ENCODE data around the gene SPIC. TPM values are rescaled to one million over a fixed set of nuclear protein-coding genes. Genes with fewer than 3 reads are reported as not detected.

The SPIC gene
- polyA plus RNA-seq (2013, experiment 1 of 2) = not detected
- polyA plus RNA-seq (2013, experiment 2 of 2) = not detected

DNA sequence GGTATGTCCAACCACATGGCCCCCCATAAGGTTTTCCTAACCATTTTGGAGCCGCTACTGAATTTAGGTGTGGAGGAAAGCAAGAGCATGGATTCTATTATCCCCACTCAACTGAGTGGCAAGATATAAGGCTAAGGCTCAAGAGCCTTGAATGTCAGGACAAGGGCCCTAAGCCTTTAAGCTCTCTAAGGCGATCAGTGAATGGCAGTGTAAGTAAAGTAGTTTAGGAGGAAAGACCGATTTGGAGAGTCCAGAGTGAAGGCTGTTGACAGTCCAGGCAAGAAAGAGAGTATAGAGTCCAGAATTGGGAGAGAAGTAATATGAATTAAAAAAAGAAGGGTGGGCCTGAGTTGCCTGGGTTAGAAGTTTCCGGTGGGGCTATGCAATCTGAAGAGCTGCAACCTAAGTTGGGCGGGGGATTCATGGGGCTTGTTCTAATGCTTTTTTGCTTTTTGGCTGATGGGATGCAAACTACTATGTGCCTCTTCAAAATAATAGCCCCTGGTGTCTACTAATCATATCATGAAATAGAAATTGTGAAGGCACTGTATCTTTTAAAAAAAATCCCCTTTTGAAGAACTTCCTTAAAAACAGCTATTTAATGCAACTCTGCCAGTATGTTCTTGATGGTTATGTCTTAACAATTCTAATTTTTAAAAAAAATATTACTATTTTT, at the start of gene SPIC:
Gene SPIC, plus strand, starts transcription at position 626 of the 676 bp plus-strand sequence. CDS start 1,569 bp downstream, outside the sequence.
- Histone ChIP-seq H3K9ac (ENCODE audit: low read depth, low read length, poor library complexity) (no peak within 1 kb of the TSS), H2BK120ac (ENCODE audit: low read depth, low read length) (no peak within 1 kb of the TSS), H4K8ac (ENCODE audit: low read depth, low read length) (no peak within 1 kb of the TSS), H3K36me3 (replicated peaks in 1 of 2; ENCODE audit: control insufficient read depth in 2 of 2, insufficient read depth in 2 of 2, low read length in 2 of 2) (no peaks in the 10 kb centered on the region), H2BK15ac (ENCODE audit: low read length) (no peak within 1 kb of the TSS), H4K91ac (ENCODE audit: low read depth, low read length, poor library complexity) (no peak within 1 kb of the TSS), H3K79me1 (ENCODE audit: low read depth, low read length) (no peaks in the 10 kb centered on the region), H3K9me3 (replicated peaks in 1 of 2; ENCODE audit: control insufficient read depth in 2 of 2, insufficient read depth in 1 of 2, low read depth in 1 of 2, low read length in 2 of 2) (no peaks in the 10 kb centered on the region), H3K14ac (ENCODE audit: low read length) (no peak within 1 kb of the TSS), H3K27me3 (ENCODE audit: control insufficient read depth in 3 of 3, insufficient read depth in 3 of 3, low read depth in 1 of 3, low read length in 3 of 3) (no peaks in the 10 kb centered on the region), H3K4me3 (ENCODE audit: low read length in 2 of 2) (no peak within 1 kb of the TSS), H2BK5ac (ENCODE audit: low read length) (no peak within 1 kb of the TSS), H3K18ac (ENCODE audit: low read length) (no peak within 1 kb of the TSS), H2AFZ (ENCODE audit: low read length) (no peak within 1 kb of the TSS), H2AK5ac (ENCODE audit: low read depth, low read length) (no peak within 1 kb of the TSS), H3K23ac (ENCODE audit: low read depth, low read length, poor library complexity) (no peak within 1 kb of the TSS), H3K4me2 (ENCODE audit: insufficient read depth, low read length, poor library complexity, severe bottlenecking) (no peak within 1 kb of the TSS), H3K27ac (replicated peaks; ENCODE audit: low read length) (no peak within 1 kb of the TSS), H2BK12ac (ENCODE audit: low read length) (no peak within 1 kb of the TSS), H3K4ac (ENCODE audit: low read length) (no peak within 1 kb of the TSS), H3K4me1 (ENCODE audit: control insufficient read depth in 2 of 2, insufficient read depth in 1 of 2, low read depth in 1 of 2, low read length in 2 of 2) (no peaks in the 10 kb centered on the region)
- no peak for DNase-seq (ENCODE audit: low spot score)
- no CpG with 5 or more reads among the region's 5 CpGs for WGBS, 2 donors (ENCODE audit: extremely low coverage in 2 of 2, insufficient read length in 2 of 2, insufficient replicate concordance in 1 of 2)

- no peak overlapping the region for H2BK12ac ChIP-seq (ENCODE audit: low read length)
- H3K4me2 ChIP-seq (ENCODE audit: insufficient read depth, low read length, poor library complexity, severe bottlenecking) = no peak overlapping the region
- H3K36me3 ChIP-seq (replicated peaks in 1 of 2; ENCODE audit: control insufficient read depth in 2 of 2, insufficient read depth in 2 of 2, low read length in 2 of 2) = no peaks in the 10 kb centered on the region
- H3K79me1 ChIP-seq (ENCODE audit: low read depth, low read length) = no peaks in the 10 kb centered on the region
- no peak overlapping the region for H2BK15ac ChIP-seq (ENCODE audit: low read length)
- H2BK120ac ChIP-seq (ENCODE audit: low read depth, low read length) = no peak overlapping the region
- no peak overlapping the region for H3K4me3 ChIP-seq (ENCODE audit: low read length in 2 of 2)
- H2AK5ac ChIP-seq (ENCODE audit: low read depth, low read length) = no peak overlapping the region
- no peak overlapping the region for H3K14ac ChIP-seq (ENCODE audit: low read length)
- H3K18ac ChIP-seq (ENCODE audit: low read length) = no peak overlapping the region
- no peaks in the 10 kb centered on the region for H3K4me1 ChIP-seq (ENCODE audit: control insufficient read depth in 2 of 2, insufficient read depth in 1 of 2, low read depth in 1 of 2, low read length in 2 of 2)
- no peak for DNase-seq (ENCODE audit: low spot score)
- no peak overlapping the region for H2BK5ac ChIP-seq (ENCODE audit: low read length)
- H4K91ac ChIP-seq (ENCODE audit: low read depth, low read length, poor library complexity) = no peak overlapping the region
- no peak overlapping the region for H2AFZ ChIP-seq (ENCODE audit: low read length)
- H3K9ac ChIP-seq (ENCODE audit: low read depth, low read length, poor library complexity) = no peak overlapping the region
- no peaks in the 10 kb centered on the region for H3K27me3 ChIP-seq (ENCODE audit: control insufficient read depth in 3 of 3, insufficient read depth in 3 of 3, low read depth in 1 of 3, low read length in 3 of 3)
- H3K9me3 ChIP-seq (replicated peaks in 1 of 2; ENCODE audit: control insufficient read depth in 2 of 2, insufficient read depth in 1 of 2, low read depth in 1 of 2, low read length in 2 of 2) = no peaks in the 10 kb centered on the region
- no CpG with 5 or more reads among the region's 2 CpGs for WGBS, 2 donors (ENCODE audit: extremely low coverage in 2 of 2, insufficient read length in 2 of 2, insufficient replicate concordance in 1 of 2)
- H3K27ac ChIP-seq (replicated peaks; ENCODE audit: low read length) = no peak overlapping the region
- H3K4ac ChIP-seq (ENCODE audit: low read length) = no peak overlapping the region
- H3K23ac ChIP-seq (ENCODE audit: low read depth, low read length, poor library complexity) = no peak overlapping the region
- no peak overlapping the region for H4K8ac ChIP-seq (ENCODE audit: low read depth, low read length)
These were observed 44.7 kb upstream of the SPIC start for GRCh38 chr12:101430456-101430855.

DNA sequence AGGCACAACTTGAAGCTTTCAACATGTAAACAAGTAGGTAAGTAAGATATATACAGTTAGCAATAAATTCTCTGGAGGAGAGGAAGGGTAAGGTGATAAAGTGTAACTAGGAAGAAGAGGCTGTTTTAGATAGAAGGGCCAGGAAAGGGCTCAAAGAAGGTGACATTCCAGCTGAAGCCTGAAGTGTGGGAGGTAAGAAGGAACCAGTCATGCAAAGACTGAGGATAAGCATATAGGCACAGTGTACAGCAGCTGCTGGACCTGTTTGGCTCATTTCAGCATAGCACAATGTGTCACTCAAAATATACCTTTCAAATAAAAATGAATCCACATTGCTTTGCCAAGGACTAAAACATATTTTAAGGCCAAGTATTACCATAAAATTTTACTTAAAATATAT, 39.0 kb upstream of the SPIC start:
- no peaks in the 10 kb centered on the region for H3K27me3 ChIP-seq (ENCODE audit: control insufficient read depth in 3 of 3, insufficient read depth in 3 of 3, low read depth in 1 of 3, low read length in 3 of 3)
- H2AFZ ChIP-seq (ENCODE audit: low read length) = no peak overlapping the region
- H2AK5ac ChIP-seq (ENCODE audit: low read depth, low read length) = no peak overlapping the region
- no peaks in the 10 kb centered on the region for H3K79me1 ChIP-seq (ENCODE audit: low read depth, low read length)
- DNase-seq (ENCODE audit: low spot score) = no peak
- no peaks in the 10 kb centered on the region for H3K9me3 ChIP-seq (replicated peaks in 1 of 2; ENCODE audit: control insufficient read depth in 2 of 2, insufficient read depth in 1 of 2, low read depth in 1 of 2, low read length in 2 of 2)
- no peaks in the 10 kb centered on the region for H3K36me3 ChIP-seq (replicated peaks in 1 of 2; ENCODE audit: control insufficient read depth in 2 of 2, insufficient read depth in 2 of 2, low read length in 2 of 2)
- H4K8ac ChIP-seq (ENCODE audit: low read depth, low read length) = no peak overlapping the region
- H3K23ac ChIP-seq (ENCODE audit: low read depth, low read length, poor library complexity) = no peak overlapping the region
- no peak overlapping the region for H4K91ac ChIP-seq (ENCODE audit: low read depth, low read length, poor library complexity)
- no peak overlapping the region for H2BK120ac ChIP-seq (ENCODE audit: low read depth, low read length)
- no peak overlapping the region for H3K4me3 ChIP-seq (ENCODE audit: low read length in 2 of 2)
- no peak overlapping the region for H3K4ac ChIP-seq (ENCODE audit: low read length)
- no peak overlapping the region for H2BK12ac ChIP-seq (ENCODE audit: low read length)
- H2BK5ac ChIP-seq (ENCODE audit: low read length) = no peak overlapping the region
- H3K4me1 ChIP-seq (ENCODE audit: control insufficient read depth in 2 of 2, insufficient read depth in 1 of 2, low read depth in 1 of 2, low read length in 2 of 2) = no peaks in the 10 kb centered on the region
- H3K27ac ChIP-seq (replicated peaks; ENCODE audit: low read length) = no peak overlapping the region
- H3K9ac ChIP-seq (ENCODE audit: low read depth, low read length, poor library complexity) = no peak overlapping the region
- H3K4me2 ChIP-seq (ENCODE audit: insufficient read depth, low read length, poor library complexity, severe bottlenecking) = no peak overlapping the region
- no peak overlapping the region for H2BK15ac ChIP-seq (ENCODE audit: low read length)
- H3K18ac ChIP-seq (ENCODE audit: low read length) = no peak overlapping the region
- H3K14ac ChIP-seq (ENCODE audit: low read length) = no peak overlapping the region

DNA sequence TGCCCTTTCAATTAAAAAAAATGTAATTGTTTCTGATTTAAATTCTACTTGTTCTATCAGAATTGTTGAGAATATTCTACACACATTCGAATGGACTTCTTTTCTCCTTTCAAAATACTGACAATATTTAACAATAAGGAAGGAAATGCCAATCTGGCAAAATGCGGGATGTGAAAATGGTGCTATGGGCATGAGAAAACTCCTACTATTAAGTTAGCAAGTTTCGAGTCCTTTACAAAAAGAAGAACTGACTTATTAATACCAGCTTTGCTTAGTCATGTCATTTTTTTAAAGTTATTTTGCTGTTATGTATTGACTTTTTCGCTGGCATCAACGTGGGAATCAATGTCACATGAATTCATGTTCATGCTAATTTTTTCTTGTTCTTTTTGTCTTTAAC, 35.9 kb upstream of the SPIC start:
- Histone ChIP-seq H3K18ac (ENCODE audit: low read length) (no peak overlapping the region), H3K27me3 (ENCODE audit: control insufficient read depth in 3 of 3, insufficient read depth in 3 of 3, low read depth in 1 of 3, low read length in 3 of 3) (no peaks in the 10 kb centered on the region), H3K4me1 (ENCODE audit: control insufficient read depth in 2 of 2, insufficient read depth in 1 of 2, low read depth in 1 of 2, low read length in 2 of 2) (no peaks in the 10 kb centered on the region), H2AK5ac (ENCODE audit: low read depth, low read length) (no peak overlapping the region), H2AFZ (ENCODE audit: low read length) (no peak overlapping the region), H3K23ac (ENCODE audit: low read depth, low read length, poor library complexity) (no peak overlapping the region), H3K4ac (ENCODE audit: low read length) (no peak overlapping the region), H3K9me3 (replicated peaks in 1 of 2; ENCODE audit: control insufficient read depth in 2 of 2, insufficient read depth in 1 of 2, low read depth in 1 of 2, low read length in 2 of 2) (no peaks in the 10 kb centered on the region), H3K4me2 (ENCODE audit: insufficient read depth, low read length, poor library complexity, severe bottlenecking) (no peak overlapping the region), H3K4me3 (ENCODE audit: low read length in 2 of 2) (no peak overlapping the region), H3K27ac (replicated peaks; ENCODE audit: low read length) (no peak overlapping the region), H3K36me3 (replicated peaks in 1 of 2; ENCODE audit: control insufficient read depth in 2 of 2, insufficient read depth in 2 of 2, low read length in 2 of 2) (no peaks in the 10 kb centered on the region), H2BK12ac (ENCODE audit: low read length) (no peak overlapping the region), H4K91ac (ENCODE audit: low read depth, low read length, poor library complexity) (no peak overlapping the region), H3K79me1 (ENCODE audit: low read depth, low read length) (no peaks in the 10 kb centered on the region), H2BK120ac (ENCODE audit: low read depth, low read length) (no peak overlapping the region), H3K9ac (ENCODE audit: low read depth, low read length, poor library complexity) (no peak overlapping the region), H3K14ac (ENCODE audit: low read length) (no peak overlapping the region), H2BK15ac (ENCODE audit: low read length) (no peak overlapping the region), H2BK5ac (ENCODE audit: low read length) (no peak overlapping the region), H4K8ac (ENCODE audit: low read depth, low read length) (no peak overlapping the region)
- WGBS, 2 donors (ENCODE audit: extremely low coverage in 2 of 2, insufficient read length in 2 of 2, insufficient replicate concordance in 1 of 2) = no CpG with 5 or more reads among the region's 5 CpGs
- DNase-seq (ENCODE audit: low spot score) = no peak

Data from neuronal stem cell (in vitro differentiated cells).